GM12878 (cell line): ENCODE results near the gene MAML3. TPM values are rescaled to one million over a fixed set of nuclear protein-coding genes. Genes with fewer than 3 reads are reported as not detected.

Experiments used
- ATAC-seq: fragments of 200-7000 bp; cut with Tn5 transposase; 3 replicates; pipeline ENCODE4 v1.9.1; 2020; ENCODE audit warnings: mild to moderate bottlenecking, moderate library complexity
- BruUV-seq: library from RNA; stranded (reverse); fragments of 400-500 nt; replicated peaks from 2 replicates; lab custom pipeline; 2021; lab: Mats Ljungman, UMichigan
- CTCF ChIA-PET: fragments of 300-600 bp; sonication (Branson Sonifier 250); formaldehyde crosslinking; extraction: SDS; loops from one replicate; lab custom pipeline; 2021; ENCODE audit warnings: inconsistent platforms; lab: Yijun Ruan, JAX
- POLR2A ChIA-PET: fragments of 350-600 bp; formaldehyde crosslinking; extraction: SDS; loops from one replicate; lab custom pipeline; 2021; ENCODE audit warnings: inconsistent platforms; lab: Charles Lee
- RAD21 ChIA-PET: fragments of 300-600 bp; sonication (Branson Sonifier 250); formaldehyde crosslinking; loops from one replicate; lab custom pipeline; 2023; ENCODE audit warnings: antibody characterized with exemption; ENCODE audit not compliant: unreplicated experiment; lab: Charles Lee
- SMC1A ChIA-PET: fragments of 300-600 bp; sonication (Branson Sonifier 250); formaldehyde crosslinking; loops from one replicate; lab custom pipeline; 2023; ENCODE audit not compliant: unreplicated experiment, uncharacterized antibody; lab: Charles Lee
- DNase-seq: peaks from one replicate; pipeline ENCODE4 v3.0.0-alpha.2; 2011; ENCODE audit warnings: low read depth, low spot score
- FAIRE-seq: peaks from 3 replicates; lab custom pipeline; 2011; peaks lifted over from hg19 to GRCh38; lab: Jason Lieb, UNC
- H2AFZ ChIP-seq: 2 replicates; pipeline ENCODE4 v1.6.0; 2011; ENCODE audit warnings: low read depth, low read length, control low read depth; ENCODE audit not compliant: control insufficient read depth
- H3K27ac ChIP-seq: 2 replicates; pipeline ENCODE4 v1.5.1; 2011; ENCODE audit warnings: control low read depth; ENCODE audit not compliant: control insufficient read depth, insufficient read depth
- H3K27me3 ChIP-seq, 2 experiments: replicated peaks in 1 of 2; 2 replicates each; pipeline versions ENCODE4 v1.6.0 to v1.6.1; 2011; ENCODE audit warnings: low read length in 1 of 2; ENCODE audit not compliant: control insufficient read depth in 2 of 2, insufficient read depth in 2 of 2
- H3K36me3 ChIP-seq, 2 experiments: 2 replicates each; pipeline ENCODE4 v1.5.1; 2011; ENCODE audit warnings: low read length in 1 of 2; ENCODE audit not compliant: control insufficient read depth in 2 of 2, insufficient read depth in 2 of 2
- H3K4me1 ChIP-seq: 2 replicates; pipeline ENCODE4 v1.6.1; 2011; ENCODE audit warnings: mild to moderate bottlenecking, low read length, moderate library complexity, mixed read lengths; ENCODE audit not compliant: control insufficient read depth, insufficient read depth
- H3K4me2 ChIP-seq: 2 replicates; pipeline ENCODE4 v1.6.0; 2011; ENCODE audit warnings: control low read depth; ENCODE audit not compliant: control insufficient read depth, insufficient read depth
- H3K4me3 ChIP-seq: fragments of 200-600 bp; sonication (generic); 2 replicates; pipeline ENCODE4 v1.5.1; 2016
- H3K79me2 ChIP-seq: 2 replicates; pipeline ENCODE4 v1.6.0; 2011; ENCODE audit warnings: low read length; ENCODE audit not compliant: control insufficient read depth, insufficient read depth
- H3K9ac ChIP-seq: 2 replicates; pipeline ENCODE4 v1.8.0; 2011; ENCODE audit warnings: low read length, control low read depth, mixed read lengths; ENCODE audit not compliant: control insufficient read depth, insufficient read depth
- H3K9me3 ChIP-seq: replicated peaks from 3 replicates; pipeline ENCODE4 v1.5.1; 2011; ENCODE audit warnings: mild to moderate bottlenecking, low read length; ENCODE audit not compliant: control insufficient read depth, insufficient read depth
- H4K20me1 ChIP-seq: 2 replicates; pipeline ENCODE4 v1.6.0; 2011; ENCODE audit not compliant: control insufficient read depth, insufficient read depth
- BHLHE40 ChIP-seq, 2 experiments: fragments of 450-650 bp in 1 of 2; IDR thresholded peaks; 2 replicates each; pipeline ENCODE4 v1.6.1; 2011 to 2017; ENCODE audit warnings: low read depth in 2 of 2, borderline replicate concordance in 1 of 2, improper control_type of control experiment in 1 of 2, low read length in 1 of 2, mild to moderate bottlenecking in 1 of 2
- FOS ChIP-seq: IDR thresholded peaks from 3 replicates; pipeline ENCODE4 v1.6.1; 2011; ENCODE audit warnings: borderline replicate concordance; ENCODE audit not compliant: insufficient read length; ENCODE audit errors: extremely low read depth
- KLF5 ChIP-seq: fragments of 450-650 bp; IDR thresholded peaks from 2 replicates; pipeline ENCODE4 v1.6.1; 2014; ENCODE audit warnings: mild to moderate bottlenecking; ENCODE audit not compliant: partially characterized antibody
- MTA2 ChIP-seq: fragments of 450-650 bp; IDR thresholded peaks from 2 replicates; pipeline ENCODE4 v1.6.1; 2016; ENCODE audit warnings: low read depth, mild to moderate bottlenecking, moderate library complexity
- MYC ChIP-seq: IDR thresholded peaks from 2 replicates; pipeline ENCODE4 v1.6.1; 2011; ENCODE audit warnings: mild to moderate bottlenecking, low read length, moderate library complexity, inconsistent platforms; ENCODE audit not compliant: insufficient read depth, insufficient replicate concordance, insufficient read length, severe bottlenecking
- NBN ChIP-seq: fragments of 450-650 bp; IDR thresholded peaks from 2 replicates; pipeline ENCODE4 v1.6.1; 2016
- PAX5 ChIP-seq: IDR thresholded peaks from 2 replicates; pipeline ENCODE4 v1.6.1; 2011; ENCODE audit warnings: low read depth, low read length, borderline replicate concordance
- SMAD5 ChIP-seq: IDR thresholded peaks from 2 replicates; pipeline ENCODE4 v1.6.1; 2016; ENCODE audit warnings: antibody characterized with exemption, low read depth
- STAT1 ChIP-seq: fragments of 450-650 bp; conservative IDR thresholded peaks from 2 replicates; pipeline ENCODE4 v1.6.1; 2014; ENCODE audit warnings: antibody characterized with exemption, mild to moderate bottlenecking
- SUZ12 ChIP-seq: fragments of 200-600 bp; sonication (generic); IDR thresholded peaks from one replicate; pipeline ENCODE4 v1.6.1; 2018; ENCODE audit warnings: antibody characterized with exemption, mild to moderate bottlenecking; ENCODE audit not compliant: unreplicated experiment
- TBL1XR1 ChIP-seq: IDR thresholded peaks from 2 replicates; pipeline ENCODE4 v1.6.1; 2012; ENCODE audit warnings: low read depth, low read length, improper control_type of control experiment
- ZNF384 ChIP-seq: IDR thresholded peaks from 2 replicates; pipeline ENCODE4 v1.6.1; 2012; ENCODE audit warnings: low read depth, mild to moderate bottlenecking, low read length, improper control_type of control experiment, borderline replicate concordance
- WGBS: methylation state at CpG from one replicate; pipeline ENCODE4 v1.1.6; 2016; ENCODE audit warnings: low lambda C conversion rate; ENCODE audit not compliant: insufficient replicate concordance, insufficient coverage; ENCODE audit errors: missing lambda C conversion rate; 5-methylcytosine and 5-hydroxymethylcytosine counted together
- in situ Hi-C: fragments of 300-500 bp; cut with MboI; formaldehyde crosslinking; loops from 9 replicates; pipeline ENCODE4 v1.14.3; 2018; ENCODE audit warnings: mixed read lengths
- intact Hi-C: fragments of 100-400 bp; cut with micrococcal nuclease; formaldehyde crosslinking; loops from one replicate; pipeline ENCODE4 v1.14.2; 2022; ENCODE audit not compliant: unreplicated experiment
- polyA plus RNA-seq, 11 experiments: library from polyadenylated mRNA; depleted of rRNA in 4 of 11; unstranded in 6 of 11; stranded (reverse) in 5 of 11; fragments of >200 nt; fragmentation: Nextera tagmentation in 4 of 11; fragmentation: Illumina TruSeq in 1 of 11; extraction: Ambion mirVana in 4 of 11; extraction: Trizol in 1 of 11; gene quantifications; 1 replicate in 1 of 11; 2 replicates in 10 of 11; pipeline versions ENCODE4 v1.2.1 to v1.2.3, GENCODE V29; 2011 to 2016; ENCODE audit warnings: inconsistent platforms in 2 of 11, missing spikeins in 2 of 11, low read depth in 1 of 11
- total RNA-seq, 4 experiments: library from RNA; depleted of rRNA in 3 of 4; stranded (reverse); fragments of >200 nt in 3 of 4; fragmentation: Illumina TruSeq in 1 of 4; extraction: Trizol in 1 of 4; gene quantifications; 2 replicates each; pipeline versions ENCODE4 v1.2.1 to v1.2.3, GENCODE V29; 2013 to 2021
- TF ChIP-seq, protein P1 (sequence below): fragments of 450-650 bp; IDR thresholded peaks from 2 replicates; pipeline ENCODE4 v1.6.1; 2016; ENCODE audit warnings: mild to moderate bottlenecking, moderate library complexity, borderline replicate concordance
- TF ChIP-seq, protein P2 (sequence below): fragments of 450-650 bp; IDR thresholded peaks from 2 replicates; pipeline ENCODE4 v1.6.1; 2017; ENCODE audit warnings: mild to moderate bottlenecking

MAML3 gene
- total and polyA plus RNA-seq, 10 of the 15 experiments (the other 5 are each of a cell fraction or from before 2014, with no cell fraction given): under 0.01 to 0.53 (median 0.06) TPM; not detected in 2

- intact Hi-C loops: no loop called here
- H2AFZ ChIP-seq: no peak overlapping the region
- H3K4me1 ChIP-seq: no peaks in the 10 kb centered on the region
- H3K4me2 ChIP-seq: no peak overlapping the region
- no peak for DNase-seq
- ChIA-PET CTCF (no interaction called here), SMC1A (interaction anchor here (1.0 kb wide), 1 partner anchor 39 kb away, joined by 3 read pairs; no protein-coding TSS in a partner anchor)
- no peaks in the 10 kb centered on the region for H3K9me3 ChIP-seq
- 0% methylated on average over 1 of the region's 1 CpG for WGBS
- no peaks in the 10 kb centered on the region; a peak in 1 of 4 replicates for H3K27me3 ChIP-seq
- no peak overlapping the region for H3K9ac ChIP-seq
- H3K27ac ChIP-seq: no peak overlapping the region
- ATAC-seq: no peak
- H4K20me1 ChIP-seq: no peaks in the 10 kb centered on the region
- TF ChIP-seq STAT1 (no peak), SMAD5 (no peak), FOS (no peak), BHLHE40 (IDR thresholded peaks at IDR 0.05; ENCODE audit: borderline replicate concordance in 1 of 2, low read depth in 2 of 2, low read length in 1 of 2) (no peak), ZNF384 (no peak), NBN (no peak), MYC (no peak), MTA2 (no peak), TBL1XR1 (no peak), PAX5 (no peak), KLF5 (no peak), SUZ12 (no peak)
- TF ChIP-seq, protein P1, sequence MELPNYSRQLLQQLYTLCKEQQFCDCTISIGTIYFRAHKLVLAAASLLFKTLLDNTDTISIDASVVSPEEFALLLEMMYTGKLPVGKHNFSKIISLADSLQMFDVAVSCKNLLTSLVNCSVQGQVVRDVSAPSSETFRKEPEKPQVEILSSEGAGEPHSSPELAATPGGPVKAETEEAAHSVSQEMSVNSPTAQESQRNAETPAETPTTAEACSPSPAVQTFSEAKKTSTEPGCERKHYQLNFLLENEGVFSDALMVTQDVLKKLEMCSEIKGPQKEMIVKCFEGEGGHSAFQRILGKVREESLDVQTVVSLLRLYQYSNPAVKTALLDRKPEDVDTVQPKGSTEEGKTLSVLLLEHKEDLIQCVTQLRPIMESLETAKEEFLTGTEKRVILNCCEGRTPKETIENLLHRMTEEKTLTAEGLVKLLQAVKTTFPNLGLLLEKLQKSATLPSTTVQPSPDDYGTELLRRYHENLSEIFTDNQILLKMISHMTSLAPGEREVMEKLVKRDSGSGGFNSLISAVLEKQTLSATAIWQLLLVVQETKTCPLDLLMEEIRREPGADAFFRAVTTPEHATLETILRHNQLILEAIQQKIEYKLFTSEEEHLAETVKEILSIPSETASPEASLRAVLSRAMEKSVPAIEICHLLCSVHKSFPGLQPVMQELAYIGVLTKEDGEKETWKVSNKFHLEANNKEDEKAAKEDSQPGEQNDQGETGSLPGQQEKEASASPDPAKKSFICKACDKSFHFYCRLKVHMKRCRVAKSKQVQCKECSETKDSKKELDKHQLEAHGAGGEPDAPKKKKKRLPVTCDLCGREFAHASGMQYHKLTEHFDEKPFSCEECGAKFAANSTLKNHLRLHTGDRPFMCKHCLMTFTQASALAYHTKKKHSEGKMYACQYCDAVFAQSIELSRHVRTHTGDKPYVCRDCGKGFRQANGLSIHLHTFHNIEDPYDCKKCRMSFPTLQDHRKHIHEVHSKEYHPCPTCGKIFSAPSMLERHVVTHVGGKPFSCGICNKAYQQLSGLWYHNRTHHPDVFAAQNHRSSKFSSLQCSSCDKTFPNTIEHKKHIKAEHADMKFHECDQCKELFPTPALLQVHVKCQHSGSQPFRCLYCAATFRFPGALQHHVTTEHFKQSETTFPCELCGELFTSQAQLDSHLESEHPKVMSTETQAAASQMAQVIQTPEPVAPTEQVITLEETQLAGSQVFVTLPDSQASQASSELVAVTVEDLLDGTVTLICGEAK: no peak
- TF ChIP-seq, protein P2, sequence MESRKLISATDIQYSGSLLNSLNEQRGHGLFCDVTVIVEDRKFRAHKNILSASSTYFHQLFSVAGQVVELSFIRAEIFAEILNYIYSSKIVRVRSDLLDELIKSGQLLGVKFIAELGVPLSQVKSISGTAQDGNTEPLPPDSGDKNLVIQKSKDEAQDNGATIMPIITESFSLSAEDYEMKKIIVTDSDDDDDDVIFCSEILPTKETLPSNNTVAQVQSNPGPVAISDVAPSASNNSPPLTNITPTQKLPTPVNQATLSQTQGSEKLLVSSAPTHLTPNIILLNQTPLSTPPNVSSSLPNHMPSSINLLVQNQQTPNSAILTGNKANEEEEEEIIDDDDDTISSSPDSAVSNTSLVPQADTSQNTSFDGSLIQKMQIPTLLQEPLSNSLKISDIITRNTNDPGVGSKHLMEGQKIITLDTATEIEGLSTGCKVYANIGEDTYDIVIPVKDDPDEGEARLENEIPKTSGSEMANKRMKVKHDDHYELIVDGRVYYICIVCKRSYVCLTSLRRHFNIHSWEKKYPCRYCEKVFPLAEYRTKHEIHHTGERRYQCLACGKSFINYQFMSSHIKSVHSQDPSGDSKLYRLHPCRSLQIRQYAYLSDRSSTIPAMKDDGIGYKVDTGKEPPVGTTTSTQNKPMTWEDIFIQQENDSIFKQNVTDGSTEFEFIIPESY: no peak
- TF ChIP-seq, all 136 proteins: peak for 0
- ChIA-PET RAD21 (no interaction called here), POLR2A (no interaction called here)
- in situ Hi-C loops: no loop called here
- Histone ChIP-seq H3K36me3 (no peaks in the 10 kb centered on the region), H3K4me3 (no peak overlapping the region), H3K79me2 (no peaks in the 10 kb centered on the region)
- FAIRE-seq: no peak
- BruUV-seq: no TSS peak
Observed at GRCh38 chr4:140054861-140055260, 99.1 kb downstream of the MAML3 start.
